ENCODE results near the gene FAIM2. TPM values are rescaled to one million over a fixed set of nuclear protein-coding genes. Genes with fewer than 3 reads are reported as not detected.

The FAIM2 gene
- total and polyA plus RNA-seq, 7 donors = 1.2 to 12.8 (median 6.1) TPM; not detected in 1

GRCh38 chr12:49853671-49854070 lies 50.0 kb downstream of the FAIM2 start:
- intact Hi-C loops (cut with DNase I) = no loop called here
- no peak for DNase-seq
- Histone ChIP-seq H3K27ac (no peak overlapping the region), H3K27me3 (peaks cover 0 to 4% (median 3%) of the 10 kb centered on the region in 3 donors), H3K4me1 (no peaks in the 10 kb centered on the region), H3K36me3 (no peaks in the 10 kb centered on the region), H3K4me3 (no peak overlapping the region), H3K9me3 (no peaks in the 10 kb centered on the region)
- 80 to 85% methylated on average over 2 of the region's 2 CpGs for WGBS, 2 donors
- TF ChIP-seq EP300 (IDR thresholded peaks at IDR 0.05) (no peak), CTCF (IDR thresholded peaks at IDR 0.05) (no peak), POLR2AphosphoS5 (IDR thresholded peaks at IDR 0.05) (no peak)

GRCh38 chr12:49847161-49847560 lies 56.5 kb downstream of the FAIM2 start:
- Histone ChIP-seq H3K27ac (no peak overlapping the region), H3K9me3 (no peaks in the 10 kb centered on the region), H3K36me3 (no peaks in the 10 kb centered on the region), H3K4me1 (peaks cover 0 to 9% (median 6%) of the 10 kb centered on the region in 4 donors), H3K27me3 (peaks cover 0 to 16% (median 4%) of the 10 kb centered on the region in 3 donors), H3K4me3 (no peak overlapping the region)
- no peak for DNase-seq
- 53 to 57% methylated on average over 2 of the region's 2 CpGs for WGBS, 2 donors
- no peak for TF ChIP-seq POLR2A (IDR thresholded peaks at IDR 0.05)
- no peak for TF ChIP-seq EP300 (IDR thresholded peaks at IDR 0.05)
- no peak for TF ChIP-seq CTCF (IDR thresholded peaks at IDR 0.05)
- TF ChIP-seq POLR2AphosphoS5 (IDR thresholded peaks at IDR 0.05) = no peak
- intact Hi-C loops (cut with DNase I) = no loop called here

- no peaks in the 10 kb centered on the region for H3K36me3 ChIP-seq
- intact Hi-C loops (cut with DNase I) = no loop called here
- H3K27me3 ChIP-seq = peaks cover 0 to 16% (median 4%) of the 10 kb centered on the region in 3 donors
- 81 to 90% methylated on average over 2 of the region's 2 CpGs for WGBS, 2 donors
- H3K4me3 ChIP-seq = no peak overlapping the region
- H3K9me3 ChIP-seq = no peaks in the 10 kb centered on the region
- TF ChIP-seq EP300 (IDR thresholded peaks at IDR 0.05) (no peak), POLR2AphosphoS5 (IDR thresholded peaks at IDR 0.05) (no peak), CTCF (IDR thresholded peaks at IDR 0.05) (no peak), POLR2A (IDR thresholded peaks at IDR 0.05) (no peak)
- H3K27ac ChIP-seq = no peak overlapping the region
- no peak for DNase-seq
- peaks cover 0 to 20% (median 16%) of the 10 kb centered on the region in 4 donors for H3K4me1 ChIP-seq
Measured at GRCh38 chr12:49846032-49846431, 57.7 kb downstream of the FAIM2 start.

GRCh38 chr12:49843876-49844437 lies 59.7 kb downstream of the FAIM2 start:
- DNase-seq = no peak
- H3K27ac ChIP-seq = peak overlapping the region in 2 of 4 donors; percentile 84 to 90

More at GRCh38 chr12:49843876-49844437, 59.7 kb downstream of the FAIM2 start:
- no peak for TF ChIP-seq CTCF (IDR thresholded peaks at IDR 0.05)
- TF ChIP-seq EP300 (IDR thresholded peaks at IDR 0.05) = no peak
- no peak for TF ChIP-seq POLR2A (IDR thresholded peaks at IDR 0.05)
- no peak for TF ChIP-seq POLR2AphosphoS5 (IDR thresholded peaks at IDR 0.05)
- intact Hi-C loops (cut with DNase I) = loop anchor here (2.0 to 5.0 kb wide), 3 partner anchors 15 to 82 kb away; partner anchors contain the start of gene NCKAP5L
- H3K9me3 ChIP-seq = no peaks in the 10 kb centered on the region
- WGBS, 2 donors = 88 to 97% methylated on average over 4 of the region's 4 CpGs
- H3K4me1 ChIP-seq = peaks cover 0 to 20% (median 17%) of the 10 kb centered on the region in 4 donors
- H3K36me3 ChIP-seq = no peaks in the 10 kb centered on the region
- peaks cover 0 to 16% (median 0%) of the 10 kb centered on the region in 3 donors for H3K27me3 ChIP-seq
- no peak overlapping the region for H3K4me3 ChIP-seq
